Activated CD8-positive, alpha-beta memory T cell treated with anti-CD3 and anti-CD28 coated beads for 36 hours (primary cell): ENCODE measurements around the gene LACTB. TPM values are rescaled to one million over a fixed set of nuclear protein-coding genes. Genes with fewer than 3 reads are reported as not detected.

ENCODE experiments used
- CTCF ChIA-PET: fragments of 350-600 bp; sonication (Branson Sonifier 250); formaldehyde crosslinking; loops from one replicate; lab custom pipeline; 2021; ENCODE audit warnings: antibody characterized with exemption; lab: Charles Lee
- POLR2A ChIA-PET: fragments of 350-600 bp; sonication (Branson Sonifier 250); formaldehyde crosslinking; loops from one replicate; lab custom pipeline; 2021; ENCODE audit warnings: antibody characterized with exemption; lab: Charles Lee
- total RNA-seq, 2 experiments: library from RNA; stranded (reverse); gene quantifications; one replicate each; pipeline ENCODE4 v1.2.3, GENCODE V29; 2021

The LACTB gene
- total RNA-seq, 2 experiments from 2014 or later, result 28.4 to 29.1 TPM

DNA sequence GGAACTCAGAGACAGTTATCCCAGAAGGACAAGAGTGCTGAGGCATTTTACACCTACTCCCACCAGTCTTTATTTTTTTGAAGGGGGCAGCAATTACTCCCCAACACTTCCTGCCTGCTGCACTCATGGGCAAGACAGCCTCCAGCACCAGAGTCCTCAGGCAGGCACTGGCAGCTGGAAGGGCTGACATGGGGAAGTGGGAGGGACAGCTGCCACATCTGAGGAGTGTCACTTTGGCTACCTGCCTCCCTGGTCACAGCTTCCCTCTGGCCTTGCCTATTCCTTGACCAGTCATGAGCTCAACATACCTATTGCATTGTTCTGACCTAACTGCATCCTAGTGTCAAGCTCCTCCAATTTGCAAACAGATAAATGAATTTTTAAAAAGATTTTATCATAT is 10.2 kb upstream of the LACTB start:
- POLR2A ChIA-PET, result interaction anchor here (0.6 kb wide), 1 partner anchor 38 kb away, joined by 3 read pairs; no protein-coding TSS in a partner anchor
- CTCF ChIA-PET, result interaction anchor here (0.7 to 1.1 kb wide), 2 partner anchors 19 to 63 kb away, joined by 3 read pairs; no protein-coding TSS in a partner anchor

DNA sequence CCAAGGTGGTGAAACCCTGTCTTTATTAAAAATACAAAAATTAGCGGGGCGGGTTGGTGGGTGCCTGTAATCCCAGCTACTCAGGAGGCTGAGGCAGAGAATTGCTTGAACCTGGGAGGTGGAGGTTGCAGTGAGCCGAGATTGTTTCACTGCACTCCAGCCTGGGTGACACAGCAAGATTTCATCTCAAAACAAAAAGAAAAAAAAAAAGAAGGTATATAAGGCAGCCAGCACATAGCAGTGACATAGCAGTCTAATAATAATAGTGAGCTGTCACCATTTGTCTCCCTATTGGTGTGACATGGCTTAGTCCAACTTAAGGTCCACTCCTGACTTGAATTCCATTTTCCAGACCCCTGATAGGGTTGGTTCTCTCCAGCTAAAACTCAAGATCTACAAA is 8.8 kb upstream of the LACTB start:
- ChIA-PET POLR2A (no interaction called here), CTCF (no interaction called here)

DNA sequence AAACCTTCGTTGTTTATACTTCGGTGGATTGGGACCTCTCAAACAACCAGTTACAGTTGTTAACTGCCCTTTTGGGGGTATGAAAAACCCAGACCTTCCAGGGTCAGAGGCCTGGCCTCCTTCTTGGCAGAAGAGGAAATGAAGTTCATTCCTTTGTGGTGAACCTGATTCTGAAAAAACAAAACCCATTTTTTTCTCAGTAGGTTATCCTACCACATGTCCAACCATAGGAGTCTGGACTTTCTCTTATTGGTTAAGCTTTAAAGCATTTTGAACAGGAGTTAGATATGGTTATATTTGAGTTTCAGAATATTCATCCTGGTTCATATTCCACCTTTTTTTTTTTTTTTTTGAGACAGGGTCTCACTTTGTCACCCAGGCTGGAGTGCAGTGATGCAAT is 7.2 kb upstream of the LACTB start:
- POLR2A ChIA-PET, result no interaction called here
- CTCF ChIA-PET, result interaction anchor here (0.7 kb wide), 1 partner anchor 66 kb away, joined by 3 read pairs; no protein-coding TSS in a partner anchor

- ChIA-PET CTCF (no interaction called here), POLR2A (interaction anchor here (1.0 kb wide), 1 partner anchor 70 kb away, joined by 3 read pairs; no protein-coding TSS in a partner anchor)
Measured at GRCh38 chr15:63118854-63119253, 2.8 kb upstream of the LACTB start.

GRCh38 chr15:63122002-63122875 is 578 bp downstream of the LACTB start:
- POLR2A ChIA-PET, result no interaction called here
- CTCF ChIA-PET, result no interaction called here

DNA sequence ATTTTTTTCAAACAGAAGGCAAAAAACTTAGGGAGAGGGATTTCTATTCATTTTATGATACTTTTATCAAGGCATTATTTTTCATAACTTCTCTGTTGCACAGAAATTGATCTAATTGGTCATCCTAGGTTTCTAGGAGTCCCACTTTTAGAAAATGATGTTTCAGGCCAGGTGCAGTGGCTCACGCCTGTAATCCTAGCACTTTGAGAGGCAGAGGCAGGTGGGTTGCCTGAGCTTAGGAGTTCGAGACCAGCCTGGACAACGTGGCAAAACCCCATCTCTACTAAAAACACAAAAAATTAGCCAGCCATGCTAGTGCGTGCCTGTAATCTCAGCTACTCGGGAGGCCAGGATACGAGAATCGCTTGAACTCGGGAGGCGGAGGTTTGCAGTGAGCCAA is 2.8 kb downstream of the LACTB start:
- CTCF ChIA-PET, result no interaction called here
- POLR2A ChIA-PET, result no interaction called here

DNA sequence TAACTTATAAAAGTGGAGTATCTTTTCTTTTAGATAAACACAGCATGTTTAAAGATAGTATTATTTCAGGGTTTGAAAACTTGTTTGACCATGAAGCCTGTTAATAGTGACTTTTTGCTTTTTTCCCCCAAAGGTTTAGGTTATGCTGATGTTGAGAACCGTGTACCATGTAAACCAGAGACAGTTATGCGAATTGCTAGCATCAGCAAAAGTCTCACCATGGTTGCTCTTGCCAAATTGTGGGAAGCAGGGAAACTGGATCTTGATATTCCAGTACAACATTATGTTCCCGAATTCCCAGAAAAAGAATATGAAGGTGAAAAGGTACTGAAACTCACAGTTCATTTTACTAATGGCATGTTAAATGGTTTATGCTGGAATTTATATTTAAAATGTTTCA is 5.1 kb downstream of the LACTB start:
- ChIA-PET CTCF (interaction anchor here (0.7 kb wide), 1 partner anchor 57 kb away, joined by 3 read pairs; no protein-coding TSS in a partner anchor), POLR2A (no interaction called here)

- POLR2A ChIA-PET, result no interaction called here
- CTCF ChIA-PET, result no interaction called here
Measured at GRCh38 chr15:63133786-63134185, 12.1 kb downstream of the LACTB start.

DNA sequence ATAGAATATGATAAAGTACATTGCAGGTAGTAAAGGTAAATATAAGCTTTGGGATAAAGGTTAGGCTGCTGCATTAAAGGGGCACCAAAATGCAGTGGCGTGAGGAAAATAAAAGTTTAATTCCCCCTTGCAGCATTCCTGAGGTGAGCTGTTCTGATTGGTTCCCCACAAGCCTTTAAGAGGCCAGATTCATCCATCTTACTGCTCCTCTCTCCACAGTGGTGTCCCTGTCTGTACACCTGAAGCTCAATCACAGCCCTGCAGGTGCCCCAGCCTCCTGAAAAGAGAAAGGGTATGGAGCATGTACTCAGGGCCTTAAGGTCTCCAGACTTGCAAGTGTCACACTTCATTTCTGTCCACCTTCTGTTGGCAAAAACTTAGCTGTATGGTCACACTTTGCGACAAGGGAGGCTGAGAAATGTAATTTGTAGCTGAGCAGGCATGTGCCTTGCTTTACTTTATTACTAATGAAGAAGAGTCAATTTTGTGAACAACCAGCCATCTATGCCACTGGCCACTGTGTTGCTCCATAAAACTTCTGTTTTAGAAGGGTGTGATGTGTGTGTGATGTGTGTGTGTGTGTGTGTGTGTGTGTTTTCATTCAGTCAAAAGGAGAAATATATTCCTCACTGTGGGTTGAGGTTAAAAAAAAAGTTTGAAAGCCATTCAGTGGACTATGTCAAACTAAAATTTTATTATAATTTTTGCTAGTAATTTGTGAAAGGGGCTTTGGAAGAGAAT is 12.8 kb downstream of the LACTB start:
- POLR2A ChIA-PET, result no interaction called here
- CTCF ChIA-PET, result no interaction called here

- ChIA-PET CTCF (interaction anchor here (0.7 kb wide), 1 partner anchor 156 kb away, joined by 3 read pairs; no protein-coding TSS in a partner anchor), POLR2A (interaction anchor here (0.7 kb wide), 1 partner anchor 43 kb away, joined by 4 read pairs; no protein-coding TSS in a partner anchor)
Measured at GRCh38 chr15:63135281-63135680, 13.6 kb downstream of the LACTB start.

GRCh38 chr15:63135804-63136203 is 14.1 kb downstream of the LACTB start:
- CTCF ChIA-PET, result interaction anchor here (0.7 kb wide), 1 partner anchor 155 kb away, joined by 3 read pairs; no protein-coding TSS in a partner anchor
- POLR2A ChIA-PET, result interaction anchor here (0.7 kb wide), 1 partner anchor 43 kb away, joined by 4 read pairs; no protein-coding TSS in a partner anchor

GRCh38 chr15:63136742-63137141 is 15.1 kb downstream of the LACTB start:
- POLR2A ChIA-PET, result no interaction called here
- CTCF ChIA-PET, result no interaction called here

DNA sequence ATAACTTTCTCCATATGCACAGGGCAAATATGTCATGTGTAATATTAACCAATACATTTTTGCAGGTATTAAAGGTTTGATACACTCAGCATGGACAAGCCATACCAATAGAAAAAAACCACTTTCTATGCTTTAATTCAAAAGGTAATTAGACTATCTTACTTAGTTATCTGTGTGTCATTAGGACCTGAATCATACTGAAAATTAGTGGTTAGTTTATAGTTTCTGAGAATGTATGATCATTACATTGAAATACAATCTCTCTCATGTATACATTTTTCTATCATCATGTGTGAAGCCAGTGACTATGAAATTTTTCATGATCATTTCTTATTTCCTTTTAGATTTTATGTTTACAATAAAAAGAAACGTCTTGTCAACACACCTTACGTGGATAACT is 19.3 kb downstream of the LACTB start:
- ChIA-PET CTCF (no interaction called here), POLR2A (no interaction called here)

GRCh38 chr15:63145426-63145825 is 23.8 kb downstream of the LACTB start:
- CTCF ChIA-PET, result no interaction called here

GRCh38 chr15:63146684-63147083 is 25.0 kb downstream of the LACTB start:
- POLR2A ChIA-PET, result no interaction called here
- CTCF ChIA-PET, result interaction anchor here (0.5 to 0.9 kb wide), 2 partner anchors 31 to 98 kb away, joined by 3 to 4 read pairs; no protein-coding TSS in a partner anchor

More at GRCh38 chr15:63145426-63145825, 23.8 kb downstream of the LACTB start:
- POLR2A ChIA-PET, result no interaction called here

GRCh38 chr15:63151665-63152064 is 30.0 kb downstream of the LACTB start:
- ChIA-PET POLR2A (no interaction called here), CTCF (no interaction called here)

DNA sequence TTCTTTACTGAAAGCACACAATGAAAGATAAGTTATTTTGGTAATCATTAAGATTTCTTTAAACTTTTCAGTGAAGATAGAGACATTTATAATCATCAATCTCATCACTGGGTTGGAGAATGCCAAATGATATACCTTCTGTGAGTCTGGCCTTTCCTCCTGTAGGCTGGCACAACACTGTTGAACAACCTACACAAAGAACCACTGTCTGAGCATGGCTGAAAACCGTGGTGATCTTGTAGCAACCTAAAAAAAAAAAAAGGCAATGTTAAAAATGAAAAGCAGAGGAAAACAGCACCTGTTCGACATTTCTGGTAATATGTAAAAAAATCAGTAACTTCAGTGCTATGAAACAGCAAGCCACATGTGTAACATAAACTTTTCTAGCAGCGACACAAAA is 33.8 kb downstream of the LACTB start:
- CTCF ChIA-PET, result no interaction called here

GRCh38 chr15:63156086-63156710 is 34.5 kb downstream of the LACTB start:
- ChIA-PET POLR2A (interaction anchor here (0.7 to 1.4 kb wide), 4 partner anchors 17 to 36 kb away, joined by 3 to 4 read pairs (median 4); no protein-coding TSS in a partner anchor), CTCF (no interaction called here)

More for the DNA sequence above, 33.8 kb downstream of the LACTB start:
- POLR2A ChIA-PET, result interaction anchor here (0.7 kb wide), 1 partner anchor 17 kb away, joined by 3 read pairs; no protein-coding TSS in a partner anchor

- POLR2A ChIA-PET, result interaction anchor here (0.7 to 1.4 kb wide), 4 partner anchors 16 to 36 kb away, joined by 3 to 4 read pairs (median 4); no protein-coding TSS in a partner anchor
- CTCF ChIA-PET, result interaction anchor here (0.8 to 1.0 kb wide), 2 partner anchors 34 to 46 kb away, joined by 3 to 4 read pairs; no protein-coding TSS in a partner anchor
Measured at GRCh38 chr15:63156755-63157117, 35.1 kb downstream of the LACTB start.
